Mesodermal cell (in vitro differentiated cells): ENCODE measurements around the gene FHOD3.

Experiments used
- H3K27ac ChIP-seq: 2 replicates; pipeline ENCODE4 v1.7.0; 2013; ENCODE audit warnings: mild to moderate bottlenecking, low read depth, low read length, moderate library complexity; ENCODE audit not compliant: severe bottlenecking
- H3K36me3 ChIP-seq: 2 replicates; pipeline ENCODE4 v1.7.1; 2013; ENCODE audit warnings: mild to moderate bottlenecking, low read length, moderate library complexity; ENCODE audit not compliant: control insufficient read depth, insufficient read depth
- H3K4me1 ChIP-seq: one replicate; pipeline ENCODE4 v1.7.1; 2013; ENCODE audit warnings: mild to moderate bottlenecking, low read length; ENCODE audit not compliant: insufficient read depth, control insufficient read depth, poor library complexity, severe bottlenecking
- H3K4me3 ChIP-seq: 2 replicates; pipeline ENCODE4 v1.7.0; 2013; ENCODE audit warnings: low read length, control low read depth, mild to moderate bottlenecking; ENCODE audit not compliant: insufficient read depth, poor library complexity, severe bottlenecking; ENCODE audit errors: extremely low read depth
- H3K9me3 ChIP-seq: 2 replicates; pipeline ENCODE4 v1.7.1; 2013; ENCODE audit warnings: mild to moderate bottlenecking, low read length, moderate library complexity; ENCODE audit not compliant: control insufficient read depth
- WGBS, 2 experiments: methylation state at CpG; one replicate each; pipeline ENCODE4 v1.1.5; 2013; ENCODE audit warnings: missing lambda C conversion rate in 2 of 2; ENCODE audit not compliant: insufficient coverage in 2 of 2; 5-methylcytosine and 5-hydroxymethylcytosine counted together

Gene FHOD3

DNA sequence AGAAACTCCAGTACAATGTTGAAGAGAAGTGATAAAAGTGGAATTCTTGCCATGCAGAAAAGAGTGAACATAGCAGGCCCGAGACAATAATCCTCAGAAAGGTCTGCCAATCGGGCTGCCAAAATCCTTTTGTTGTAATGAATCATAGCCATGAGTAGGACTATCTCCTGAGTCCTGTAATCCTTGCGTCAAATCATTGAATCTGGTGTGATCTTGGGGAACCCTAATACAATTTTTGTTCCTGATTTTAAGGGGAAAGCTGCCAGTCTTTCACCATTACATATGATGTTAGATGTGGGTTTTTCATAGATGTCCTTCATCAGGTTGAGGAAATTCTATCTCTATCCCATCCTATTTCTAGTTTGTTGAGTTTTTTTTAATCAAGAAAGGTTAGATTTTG lies 529.0 kb downstream of the FHOD3 start:
- Histone ChIP-seq H3K9me3 (no peaks in the 10 kb centered on the region), H3K27ac (no peak overlapping the region), H3K4me1 (peaks cover 4% of the 10 kb centered on the region), H3K4me3 (no peak overlapping the region), H3K36me3 (peaks cover 32% of the 10 kb centered on the region)
- WGBS, 2 experiments, result 93 to 100% methylated on average over 2 to 3 of the region's 3 CpGs

- Histone ChIP-seq H3K27ac (peak overlapping the region; percentile 60), H3K4me3 (peak overlapping the region; percentile 87), H3K4me1 (peaks cover 4% of the 10 kb centered on the region), H3K9me3 (no peaks in the 10 kb centered on the region), H3K36me3 (peaks cover 25% of the 10 kb centered on the region)
- 0% methylated on average over 12 to 15 of the region's 18 CpGs for WGBS, 2 experiments
Measured at GRCh38 chr18:36828157-36828629, 530.7 kb downstream of the FHOD3 start.

GRCh38 chr18:36828630-36829361 lies 531.3 kb downstream of the FHOD3 start, which contains the start of the genes KIAA1328 and TPGS2:
TSS of gene KIAA1328 (plus strand) at chr18:36829127. CDS start at chr18:36829139, 12 bp downstream.
TSS of gene TPGS2 (minus strand) at chr18:36829002. CDS start at chr18:36828767, 235 bp downstream.
- WGBS, 2 experiments, result 0 to 1% methylated on average over 60 to 77 of the region's 83 CpGs

More at GRCh38 chr18:36828630-36829361, 531.3 kb downstream of the FHOD3 start, which contains the start of the genes KIAA1328 and TPGS2:
- peaks cover 20% of the 10 kb centered on the region for H3K36me3 ChIP-seq
- H3K4me1 ChIP-seq, result peaks cover 4% of the 10 kb centered on the region
- H3K4me3 ChIP-seq, result peak within 1 kb of the TSS; percentile 87
- H3K27ac ChIP-seq, result peak within 1 kb of the TSS; percentile 60
- no peaks in the 10 kb centered on the region for H3K9me3 ChIP-seq
